KG1 (cell line): ENCODE measurements around the gene SH3BP2.

ENCODE experiments used
- DNase-seq: peaks from one replicate; lab custom pipeline; 2025; lab: John Stamatoyannopoulos, UW

SH3BP2 gene

GRCh38 chr4:2803624-2804448, 11.0 kb downstream of the SH3BP2 start:
- no peak for DNase-seq

DNA sequence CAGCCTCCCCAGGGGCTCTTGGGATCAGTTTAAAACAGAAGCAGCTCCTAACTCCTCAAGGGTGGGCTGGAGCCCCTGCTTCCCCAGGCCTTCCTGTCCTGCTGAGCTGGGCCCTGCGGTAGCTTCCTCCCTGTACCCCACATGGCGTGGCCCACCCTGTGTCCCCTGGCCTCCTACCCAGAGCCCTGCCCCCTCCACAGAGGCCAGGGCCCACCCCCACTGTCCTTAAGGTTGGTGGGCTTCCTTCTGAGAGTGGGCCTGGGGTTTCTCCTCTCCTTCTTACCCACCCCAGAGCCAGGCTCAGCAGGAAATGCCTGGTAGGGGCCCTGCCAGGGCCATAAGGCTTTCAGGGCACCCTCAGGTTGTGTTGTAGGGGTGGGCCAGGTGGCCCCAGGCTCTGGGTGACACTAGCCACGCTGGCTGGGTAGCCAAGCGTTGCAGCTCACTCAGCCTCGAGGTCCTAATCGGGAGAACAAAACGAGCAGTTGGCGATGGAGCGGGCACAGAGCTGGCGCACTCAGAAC, 11.6 kb downstream of the SH3BP2 start:
- no peak for DNase-seq

- DNase-seq: no peak
These were observed 12.2 kb downstream of the SH3BP2 start for GRCh38 chr4:2804973-2805501.

DNA sequence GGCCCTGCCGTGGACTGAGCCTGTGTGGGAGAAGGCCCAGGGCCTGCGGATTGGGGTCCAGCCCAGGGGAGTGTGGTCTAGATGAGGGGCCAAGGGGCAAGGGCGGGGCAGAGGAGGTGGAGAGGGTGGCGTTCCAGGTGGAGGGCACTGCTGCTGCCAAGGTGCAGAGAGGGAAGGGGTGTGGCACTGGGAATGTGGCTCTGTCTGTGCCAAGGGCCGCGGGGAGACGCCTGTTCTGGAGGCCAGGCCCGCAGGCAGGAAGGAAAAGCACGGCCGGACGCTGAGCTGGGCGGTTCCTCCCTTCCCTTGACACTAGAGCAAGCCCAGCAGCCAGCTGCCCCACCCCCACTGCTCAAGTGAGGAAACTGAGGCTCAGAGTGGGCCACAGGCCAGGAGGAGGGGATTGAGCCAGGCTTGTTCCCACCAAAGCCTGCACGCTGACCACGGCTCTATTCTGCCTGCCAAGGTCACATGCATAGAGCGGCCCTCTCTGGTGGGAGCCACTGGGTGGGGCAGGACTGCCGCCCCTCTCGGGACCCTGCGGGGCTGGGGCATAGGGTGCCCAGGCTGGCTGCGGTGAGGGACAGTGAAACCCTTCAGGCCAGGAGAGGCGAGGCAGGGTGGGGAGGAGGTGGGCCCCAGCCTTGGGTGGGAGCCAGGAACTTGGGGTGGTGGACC, 13.0 kb downstream of the SH3BP2 start:
- no peak for DNase-seq

DNA sequence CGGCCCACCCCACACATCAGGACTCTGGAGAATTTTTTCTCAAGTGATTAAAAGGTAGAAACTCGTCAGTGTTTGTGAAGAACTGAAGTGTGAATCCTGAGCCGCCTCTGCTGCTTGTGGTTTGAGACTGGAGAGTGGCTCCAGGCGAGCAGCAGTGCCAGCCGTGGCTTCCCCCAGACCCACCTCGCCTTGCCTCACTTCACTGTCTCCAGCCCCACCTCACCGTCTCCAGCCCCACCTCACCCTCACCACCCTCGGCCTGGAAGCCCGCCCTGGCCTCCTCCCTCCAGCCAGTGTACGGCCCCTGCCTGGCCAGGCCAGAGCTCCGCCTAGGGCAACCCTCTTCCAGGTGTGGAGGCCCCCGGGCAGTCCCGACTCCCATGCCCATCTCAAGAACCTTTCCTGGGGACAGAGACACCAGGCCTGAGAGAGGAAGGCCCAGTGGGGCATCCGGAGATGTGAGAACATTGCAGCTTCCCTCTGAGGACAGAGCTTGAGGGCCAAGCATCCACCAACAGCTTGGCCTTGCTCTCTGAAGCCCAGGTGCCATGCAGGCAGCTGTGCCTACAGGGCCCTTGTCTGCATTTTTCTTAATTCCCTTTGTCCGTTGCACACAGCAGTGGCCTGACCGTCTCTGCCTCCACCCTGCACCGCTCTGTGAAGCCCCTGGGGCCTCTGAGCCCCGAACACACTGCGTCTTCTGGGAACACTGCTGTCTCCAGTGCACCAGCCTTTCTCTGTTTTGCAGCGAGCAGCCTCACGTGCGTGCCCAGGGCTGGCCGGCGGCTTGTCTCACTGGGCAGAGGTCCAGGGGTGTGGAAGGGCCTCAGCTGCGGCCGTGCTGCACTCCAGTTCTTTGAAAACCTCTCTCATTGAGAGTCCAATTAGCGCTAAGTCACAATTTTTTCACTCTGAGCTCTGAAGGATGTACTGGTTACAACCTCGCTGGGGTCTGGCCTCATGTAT, 13.8 kb downstream of the SH3BP2 start:
- no peak for DNase-seq

GRCh38 chr4:2807571-2807970, 14.7 kb downstream of the SH3BP2 start:
- DNase-seq: no peak

GRCh38 chr4:2808001-2808400, 15.1 kb downstream of the SH3BP2 start:
- DNase-seq: no peak

DNA sequence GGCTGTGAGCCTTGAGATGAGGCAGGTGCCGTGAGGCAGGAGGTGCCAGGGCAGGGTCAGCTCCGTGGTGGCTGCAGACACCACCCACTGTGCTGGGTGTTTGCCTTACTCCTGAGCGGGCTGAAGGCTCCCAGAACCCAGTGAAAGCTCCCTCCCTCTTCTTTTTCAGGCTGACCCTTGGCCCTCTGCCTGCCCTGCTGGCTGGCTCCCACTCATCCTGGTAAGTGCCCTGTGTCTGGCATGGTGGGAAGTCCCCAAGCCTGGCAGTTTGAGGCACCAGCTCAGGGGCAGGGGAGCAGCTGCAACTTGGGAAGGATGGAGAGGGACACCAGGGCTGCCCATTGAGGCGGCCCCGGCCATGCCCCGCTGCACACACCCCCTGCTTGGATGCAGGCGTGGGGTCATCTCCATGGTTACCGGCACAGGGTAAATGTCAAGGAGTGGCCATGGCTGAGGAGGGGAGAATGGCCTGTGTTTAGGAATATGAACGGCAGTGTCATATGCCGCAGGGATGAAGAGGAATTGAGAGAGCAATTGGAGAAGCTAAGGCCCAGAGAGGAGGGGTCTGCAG, 16.8 kb downstream of the SH3BP2 start:
- no peak for DNase-seq

DNA sequence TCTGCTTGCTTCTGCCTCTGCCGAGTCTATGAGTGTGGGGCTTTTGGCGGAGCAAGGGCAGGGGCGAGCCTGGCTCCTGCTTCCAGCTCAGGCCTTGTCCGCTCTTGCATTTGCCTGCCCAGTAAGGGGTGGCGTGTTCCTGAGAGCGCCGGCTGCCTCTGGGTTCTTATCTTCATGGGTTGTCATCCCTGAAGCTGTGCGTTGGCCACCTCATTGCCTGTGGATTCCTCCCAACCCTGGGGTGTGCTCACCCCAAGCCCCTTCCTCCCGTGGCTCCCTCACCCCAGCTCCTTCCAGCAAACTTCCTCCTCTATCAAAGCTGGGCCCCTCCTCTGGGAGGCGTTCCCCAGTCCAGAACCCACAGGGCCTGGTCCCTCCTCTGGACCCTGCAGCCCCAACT, 17.5 kb downstream of the SH3BP2 start:
- DNase-seq: no peak

DNA sequence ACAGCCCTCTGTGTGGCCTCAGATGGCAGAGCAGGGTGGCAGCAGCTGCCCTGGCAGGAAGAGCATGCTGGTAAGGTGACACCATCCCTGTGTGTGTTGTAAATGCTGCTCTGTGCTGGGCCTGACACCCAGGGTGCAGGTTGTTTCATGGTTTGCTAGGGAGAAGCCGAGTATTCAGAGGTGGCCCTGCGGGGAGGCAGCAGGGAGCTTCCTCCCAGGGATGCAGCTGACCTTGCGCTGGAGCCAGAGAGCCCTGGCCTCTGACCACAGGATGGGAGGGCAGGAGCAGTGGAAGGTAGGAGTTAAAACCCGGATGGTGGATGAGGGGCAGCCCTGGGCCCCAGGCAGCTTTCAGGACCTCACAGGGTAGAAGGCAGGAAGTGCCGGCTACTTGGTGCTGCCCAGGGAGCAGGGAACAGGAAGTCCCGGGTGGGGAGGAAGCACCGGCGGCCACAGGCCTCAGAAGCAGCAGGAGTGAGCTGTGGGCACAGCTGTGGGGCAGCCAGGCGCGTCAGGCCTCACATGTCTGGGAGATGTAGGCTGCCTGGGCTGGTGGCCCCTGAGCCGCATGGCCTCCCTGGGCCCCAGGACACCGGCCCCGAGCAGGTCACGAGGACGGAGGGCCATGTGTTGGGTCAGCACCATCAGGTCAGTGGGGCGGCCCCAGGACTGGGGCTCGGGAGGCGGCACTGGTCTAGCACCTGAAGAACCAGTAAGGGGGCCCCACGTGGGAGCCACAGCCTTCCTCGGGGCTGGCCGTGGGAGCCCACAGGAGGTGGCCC, 19.1 kb downstream of the SH3BP2 start:
- DNase-seq: peak; percentile 73

GRCh38 chr4:2812612-2813354, 19.9 kb downstream of the SH3BP2 start:
- DNase-seq: no peak

GRCh38 chr4:2813446-2814405, 20.8 kb downstream of the SH3BP2 start:
- no peak for DNase-seq

DNA sequence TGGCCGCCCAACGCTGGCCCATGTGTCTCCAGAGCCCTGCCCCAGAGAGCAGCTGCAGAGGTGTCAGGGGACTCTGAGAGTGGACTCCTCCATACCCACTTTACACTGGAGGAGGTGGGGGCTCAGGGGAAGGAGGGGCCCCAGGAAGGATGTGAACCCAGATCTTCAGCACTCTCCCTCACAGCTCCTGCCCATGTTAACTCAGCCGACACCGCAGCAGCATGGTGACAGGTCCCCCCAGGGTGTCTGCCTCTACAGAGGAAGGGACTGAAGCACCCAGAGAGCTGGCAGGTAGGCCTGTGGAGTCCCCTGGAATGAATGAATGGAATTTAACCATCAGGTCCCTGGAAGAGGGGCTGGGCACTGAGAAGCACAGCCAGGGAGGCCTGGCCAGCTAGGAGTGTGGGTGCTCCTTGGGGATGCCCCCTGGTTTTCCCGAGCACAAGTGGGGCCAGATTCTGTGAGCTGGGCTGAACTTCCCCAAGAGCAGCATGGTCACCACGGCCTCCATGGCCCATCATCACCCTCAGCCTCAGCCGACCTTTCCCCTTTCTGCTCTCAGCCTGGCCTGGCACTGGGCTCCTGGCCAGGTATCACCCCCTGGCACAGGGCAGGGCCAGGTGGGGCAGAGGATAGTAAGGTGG, 21.9 kb downstream of the SH3BP2 start:
- no peak for DNase-seq

DNA sequence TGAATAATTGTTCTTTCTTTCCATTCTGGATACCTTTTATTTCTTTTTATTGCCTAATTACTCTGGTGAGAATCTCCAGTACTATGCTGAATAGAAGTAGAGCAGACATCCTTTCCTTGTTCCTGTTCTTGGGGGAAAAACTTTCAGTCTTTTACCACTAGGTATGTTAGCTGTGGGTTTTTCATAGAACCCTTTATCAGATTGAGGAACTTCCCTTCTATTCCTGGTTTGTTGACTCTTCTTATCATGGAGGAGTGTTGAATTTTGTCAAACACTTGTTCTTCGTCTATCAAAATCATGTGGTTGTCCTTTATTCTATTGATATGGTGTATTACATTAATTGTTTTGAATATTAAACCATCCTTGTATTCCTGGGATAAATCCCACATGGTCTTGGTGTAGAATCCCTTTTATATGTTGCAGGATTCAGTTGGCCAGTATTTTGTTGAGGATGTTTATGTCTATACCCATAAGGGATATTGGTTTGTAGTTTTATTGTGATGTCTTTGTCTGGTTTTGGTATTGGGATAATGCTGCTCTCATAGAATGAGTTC, 23.6 kb downstream of the SH3BP2 start:
- no peak for DNase-seq

- no peak for DNase-seq
These were observed 24.3 kb downstream of the SH3BP2 start for GRCh38 chr4:2817137-2817536.

- DNase-seq: no peak
These were observed 24.9 kb downstream of the SH3BP2 start for GRCh38 chr4:2817701-2818350.

GRCh38 chr4:2818351-2818939, 25.6 kb downstream of the SH3BP2 start:
- no peak for DNase-seq
